D341Med (cell line): Measurements from ENCODE around the gene RNF130.

ENCODE experiments used
- DNase-seq: peaks from one replicate; pipeline ENCODE4 v3.0.0; 2012; ENCODE audit warnings: low spot score

Gene RNF130

DNA sequence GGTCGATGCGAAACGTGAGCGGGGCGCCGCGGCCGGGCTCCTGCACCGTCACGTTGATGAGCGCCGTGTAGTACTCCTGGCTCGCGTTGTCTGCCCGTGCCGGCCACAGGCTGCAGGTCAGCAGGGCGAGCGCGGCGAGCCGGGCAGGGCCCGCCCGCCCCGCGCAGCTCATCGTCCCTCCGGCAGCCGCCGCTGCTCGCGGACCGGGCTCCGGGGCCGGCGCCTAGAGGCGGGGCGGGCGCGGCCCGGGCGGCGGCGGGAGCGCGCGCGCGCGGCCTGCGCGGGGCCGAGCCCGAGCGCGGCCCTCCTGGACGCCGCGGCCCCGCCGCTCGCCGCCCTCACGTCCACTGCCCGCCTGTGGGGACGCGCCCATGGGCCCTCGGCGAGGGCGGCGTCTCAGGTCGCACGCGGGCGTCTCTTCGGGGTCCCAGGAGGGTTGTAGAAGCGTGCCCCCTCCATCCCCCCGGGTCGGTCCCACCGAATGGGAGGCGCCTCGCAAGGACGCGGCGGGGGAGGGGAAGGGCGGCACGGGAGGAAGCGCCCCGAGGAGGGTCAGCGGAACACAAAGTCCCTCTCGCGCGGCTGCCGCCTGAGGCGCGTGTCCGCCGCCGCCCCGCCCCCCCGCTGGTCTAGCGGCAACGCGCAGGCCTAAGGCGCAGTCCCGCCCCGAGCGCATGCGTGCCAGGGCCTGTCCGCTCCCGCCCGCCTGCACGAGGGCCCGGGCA lies at the start of gene RNF130:
Gene RNF130, minus strand, starts transcription at position 229 of the 725 bp plus-strand sequence. Its CDS starts 57 bp downstream, at position 172.
- peak; percentile 98 for DNase-seq

DNA sequence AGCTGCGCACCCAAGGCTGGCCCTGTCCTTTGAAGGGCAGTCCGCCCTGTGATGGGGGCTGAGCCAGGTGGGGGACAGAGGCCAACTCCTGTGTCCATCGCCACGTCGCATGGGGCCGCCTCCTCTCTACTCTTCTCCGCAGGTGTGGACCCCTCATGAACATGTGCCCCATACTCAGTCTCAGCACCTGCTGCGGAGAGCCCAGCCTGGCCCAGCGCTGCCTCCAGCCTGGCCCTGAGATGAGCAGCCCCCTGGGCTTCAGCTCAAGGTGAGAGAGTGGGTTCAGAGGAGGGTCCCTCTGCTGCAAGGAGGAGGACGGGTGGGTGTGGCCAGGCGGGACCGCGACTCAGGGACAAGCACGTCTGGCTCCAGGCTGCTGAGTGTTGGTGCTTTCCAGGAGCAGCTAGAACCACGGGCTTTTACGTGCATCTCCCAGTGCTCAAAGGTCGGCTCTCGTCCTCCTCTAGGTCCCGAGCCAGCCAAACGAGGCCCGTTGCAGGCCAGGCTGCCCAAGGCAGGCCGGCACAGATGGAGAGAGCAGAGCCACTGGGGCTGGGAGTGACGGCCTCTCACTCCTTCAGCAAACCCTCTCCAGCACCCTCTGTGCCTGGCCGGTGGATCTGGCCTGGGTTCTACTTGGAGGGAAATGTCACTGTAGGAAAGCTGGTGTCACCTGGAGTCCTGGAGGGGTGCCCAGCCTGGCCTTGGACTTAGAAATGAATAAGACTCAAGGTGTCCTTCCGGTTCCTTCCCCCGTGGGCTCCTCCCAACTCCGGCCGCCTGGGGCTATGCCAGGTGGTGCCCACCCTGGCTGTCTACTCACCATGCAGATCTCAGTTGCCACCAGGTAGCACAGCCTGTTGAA lies 48.9 kb upstream of the RNF130 start:
- no peak for DNase-seq

DNA sequence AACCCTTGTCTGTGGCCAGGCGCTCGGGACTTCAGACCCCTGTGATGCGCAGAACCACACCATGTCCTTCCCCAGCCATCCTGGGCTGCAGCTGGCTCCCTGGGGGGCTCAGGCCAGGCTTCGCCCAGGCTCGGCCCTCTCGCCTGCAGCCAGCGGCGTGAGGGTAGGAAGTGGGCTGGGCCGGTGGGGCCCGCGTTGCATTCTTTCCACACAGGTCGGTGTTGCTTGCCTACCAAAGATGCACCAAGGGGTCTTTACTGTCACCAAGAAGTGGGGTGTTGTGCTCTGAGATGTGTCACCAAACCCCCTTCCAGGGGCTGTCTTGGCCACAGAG lies 48.3 kb upstream of the RNF130 start:
- no peak for DNase-seq

- no peak for DNase-seq
These were observed 47.7 kb upstream of the RNF130 start for GRCh38 chr5:180119031-180119902.

GRCh38 chr5:180118391-180118791 lies 46.8 kb upstream of the RNF130 start:
- DNase-seq, result no peak

DNA sequence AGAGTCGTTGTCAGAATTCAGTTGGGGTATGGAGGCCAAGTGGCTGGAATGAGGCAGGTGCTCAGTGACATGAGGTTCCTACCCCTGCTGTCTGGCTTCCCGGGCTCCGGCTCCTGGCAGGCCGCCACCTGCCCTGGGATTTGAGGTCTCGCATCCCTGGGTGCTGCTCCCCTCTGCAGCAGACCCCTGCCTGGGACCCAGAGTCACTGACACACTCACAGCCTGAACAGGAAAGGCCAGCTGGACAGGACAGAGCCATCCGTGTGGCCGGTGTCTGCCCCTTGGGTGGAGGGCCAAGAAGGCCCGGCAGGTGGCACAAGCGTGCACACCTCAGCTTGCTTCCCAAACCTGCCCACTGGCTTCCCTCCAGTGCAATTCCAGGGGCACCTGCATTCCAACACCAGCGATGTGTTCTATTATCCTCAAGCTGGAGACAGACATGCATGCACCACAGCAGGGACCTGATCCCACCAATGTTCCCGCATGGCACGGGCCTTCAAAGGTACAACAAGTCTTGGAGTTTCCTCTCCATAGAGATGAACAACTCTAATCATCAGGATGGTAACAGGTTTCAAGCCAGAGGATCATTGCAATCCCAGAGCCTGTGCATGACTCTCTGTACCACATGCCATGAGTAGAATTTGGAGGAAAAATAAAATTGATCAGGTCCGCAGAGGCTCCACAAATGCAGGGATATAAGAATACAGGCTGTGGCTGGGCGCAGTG lies 45.6 kb upstream of the RNF130 start:
- no peak for DNase-seq

DNA sequence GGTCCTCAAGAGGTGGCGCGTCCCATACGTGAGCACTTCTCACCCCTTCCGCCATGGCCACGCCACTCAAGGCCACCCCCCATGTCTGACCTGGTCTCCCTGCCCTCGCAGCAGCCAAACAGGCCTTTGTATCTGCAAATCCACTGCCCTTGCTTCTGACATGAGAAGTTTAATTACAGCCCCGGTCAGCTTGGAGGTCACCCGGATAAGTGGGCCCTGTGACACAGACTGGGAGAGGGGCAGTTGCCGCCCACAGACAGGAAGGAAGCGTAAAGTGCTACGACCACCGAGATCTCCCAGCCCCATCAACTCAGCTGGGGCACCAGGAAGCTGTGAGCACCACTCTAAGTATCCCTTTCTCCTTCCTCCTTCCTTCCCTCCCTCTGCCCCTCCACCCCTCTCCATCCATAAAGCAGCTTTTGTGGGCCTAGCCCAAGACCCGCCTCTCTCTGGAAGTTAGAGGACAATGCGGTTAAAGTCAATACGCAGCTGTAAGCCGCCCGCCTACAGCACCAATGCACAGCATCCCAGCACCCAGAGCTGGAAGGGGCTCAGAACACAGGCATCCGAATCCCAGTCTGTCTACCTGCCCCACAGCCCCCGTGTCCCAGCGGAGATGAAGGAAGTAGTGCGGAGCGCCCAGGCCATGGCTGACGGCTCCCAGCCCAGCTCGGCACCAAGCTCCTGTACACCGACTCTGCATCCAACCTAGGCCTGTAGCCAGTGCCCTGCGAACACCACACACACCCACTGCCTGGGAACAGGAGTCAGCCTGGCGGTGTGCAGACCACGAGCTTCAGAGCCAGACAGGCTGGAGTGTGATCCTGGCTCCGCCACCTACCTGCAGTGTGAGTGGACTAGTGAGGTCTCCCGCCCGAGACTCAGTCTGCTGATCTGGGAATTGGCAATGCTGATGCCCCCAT lies 44.8 kb upstream of the RNF130 start:
- no peak for DNase-seq

GRCh38 chr5:180115326-180116076 lies 43.9 kb upstream of the RNF130 start:
- DNase-seq, result peak; percentile 80

DNA sequence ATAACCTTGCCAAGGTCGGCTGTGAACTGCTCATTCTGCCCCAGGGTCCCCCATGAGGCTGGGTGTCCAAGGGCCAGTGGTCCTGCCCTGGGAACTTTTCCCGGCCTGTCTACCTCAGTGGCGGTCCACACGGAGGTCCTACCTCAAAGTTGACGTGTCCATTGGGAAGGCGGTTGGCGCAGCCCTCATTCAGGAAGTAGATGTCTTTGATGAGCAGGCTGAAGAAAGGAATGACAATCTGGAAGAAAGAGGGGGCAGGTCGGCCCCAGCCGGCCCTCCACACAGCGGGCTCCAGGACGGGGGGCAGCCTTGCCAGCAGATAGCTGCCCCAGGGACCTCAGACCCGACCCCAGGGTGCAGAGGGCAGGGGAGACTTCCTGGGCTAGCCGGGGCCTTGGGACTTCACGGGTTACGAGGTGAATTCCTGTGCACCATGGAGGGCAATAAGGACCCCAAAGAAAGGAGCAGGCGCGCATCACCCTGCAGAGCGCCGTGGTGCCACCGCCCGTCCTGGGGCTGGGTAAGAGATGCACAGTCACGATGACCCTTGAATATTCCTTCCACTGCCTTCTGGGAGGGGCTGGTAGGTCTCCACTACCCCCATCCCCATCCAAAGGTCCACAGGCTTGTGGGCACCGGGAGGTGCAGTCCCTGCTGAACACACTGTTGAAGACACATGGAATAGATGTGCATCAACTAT lies 42.9 kb upstream of the RNF130 start:
- no peak for DNase-seq

- peak; percentile 16 for DNase-seq
These were observed 42.2 kb upstream of the RNF130 start for GRCh38 chr5:180113660-180114303.

GRCh38 chr5:180112181-180112861 lies 40.8 kb upstream of the RNF130 start:
- peak; percentile 25 for DNase-seq

DNA sequence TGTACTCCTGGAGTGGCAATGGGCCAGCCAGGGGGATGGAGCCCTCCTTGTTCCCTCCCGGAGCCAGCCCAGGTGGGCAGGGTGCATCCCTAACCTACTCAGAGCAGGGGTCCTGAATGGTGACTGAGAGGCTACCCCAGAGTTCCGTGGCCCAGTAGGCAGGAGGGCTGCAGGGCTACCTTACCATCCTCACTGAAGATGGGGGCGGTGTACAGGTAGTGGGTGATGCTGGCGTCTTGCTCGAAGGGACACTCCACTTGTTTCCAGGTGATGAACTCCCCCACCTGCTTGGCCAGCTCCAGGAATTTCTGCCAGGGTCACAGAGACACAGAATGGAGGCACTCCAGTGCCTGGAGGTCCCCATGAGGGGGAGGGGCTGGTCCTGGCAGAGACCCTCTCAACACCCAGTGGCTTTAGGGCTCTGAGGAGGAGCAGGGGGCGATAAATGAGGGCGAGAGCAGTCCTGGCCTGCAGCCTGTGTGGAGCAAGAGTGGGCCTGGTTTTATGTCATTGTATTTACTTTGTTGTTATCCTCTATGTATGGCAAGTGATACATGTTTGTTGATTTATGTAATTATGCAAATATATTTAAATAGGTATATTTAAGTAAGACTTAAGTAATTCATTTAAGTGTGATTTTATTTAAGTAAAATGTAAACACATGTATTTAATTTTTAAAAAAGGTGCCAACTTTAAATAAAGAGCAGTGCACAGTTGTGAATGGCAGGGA lies 39.9 kb upstream of the RNF130 start:
- DNase-seq, result no peak

GRCh38 chr5:180109920-180110319 lies 38.4 kb upstream of the RNF130 start:
- DNase-seq, result no peak

- no peak for DNase-seq
These were observed 35.4 kb upstream of the RNF130 start for GRCh38 chr5:180107005-180107404.

DNA sequence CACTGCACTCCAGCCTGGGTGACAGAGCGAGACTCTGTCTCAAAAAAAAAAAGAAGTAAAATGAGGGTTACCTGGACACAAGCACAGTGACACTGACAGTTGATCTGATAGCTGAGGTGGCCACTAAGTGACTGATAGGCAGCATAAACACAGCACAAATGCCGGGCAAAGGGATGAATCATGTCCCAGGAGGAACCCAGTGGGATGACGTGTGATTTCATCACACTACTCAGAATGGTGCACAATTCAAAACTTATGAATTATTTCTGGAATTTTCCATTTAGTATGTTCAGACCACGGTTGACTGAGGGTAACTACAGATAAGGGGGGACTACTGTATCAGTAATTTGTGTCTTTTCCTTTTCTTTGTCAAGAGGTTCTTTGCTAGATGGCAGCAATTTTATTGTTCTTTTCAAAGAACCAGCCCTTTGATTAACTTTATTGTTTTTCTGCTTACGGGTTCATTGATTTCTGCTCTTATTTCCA lies 34.3 kb upstream of the RNF130 start:
- no peak for DNase-seq

DNA sequence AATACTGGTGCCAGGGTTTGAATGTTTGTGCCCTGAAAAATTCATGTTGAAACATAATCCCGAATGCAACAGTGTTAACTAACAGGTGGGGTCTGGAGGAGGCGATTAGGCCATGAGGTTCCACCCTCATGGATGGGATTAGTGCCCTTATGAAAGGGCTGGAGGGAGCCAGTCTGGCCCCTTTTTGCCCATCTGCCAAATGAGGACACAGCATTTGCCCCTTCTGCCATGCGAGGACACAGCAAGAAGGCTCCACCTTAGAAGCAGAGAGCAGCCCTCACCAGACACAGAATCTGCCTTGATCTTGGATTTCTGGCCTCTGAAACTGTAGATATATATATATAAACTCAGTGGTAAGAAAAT lies 32.6 kb upstream of the RNF130 start:
- DNase-seq, result no peak

DNA sequence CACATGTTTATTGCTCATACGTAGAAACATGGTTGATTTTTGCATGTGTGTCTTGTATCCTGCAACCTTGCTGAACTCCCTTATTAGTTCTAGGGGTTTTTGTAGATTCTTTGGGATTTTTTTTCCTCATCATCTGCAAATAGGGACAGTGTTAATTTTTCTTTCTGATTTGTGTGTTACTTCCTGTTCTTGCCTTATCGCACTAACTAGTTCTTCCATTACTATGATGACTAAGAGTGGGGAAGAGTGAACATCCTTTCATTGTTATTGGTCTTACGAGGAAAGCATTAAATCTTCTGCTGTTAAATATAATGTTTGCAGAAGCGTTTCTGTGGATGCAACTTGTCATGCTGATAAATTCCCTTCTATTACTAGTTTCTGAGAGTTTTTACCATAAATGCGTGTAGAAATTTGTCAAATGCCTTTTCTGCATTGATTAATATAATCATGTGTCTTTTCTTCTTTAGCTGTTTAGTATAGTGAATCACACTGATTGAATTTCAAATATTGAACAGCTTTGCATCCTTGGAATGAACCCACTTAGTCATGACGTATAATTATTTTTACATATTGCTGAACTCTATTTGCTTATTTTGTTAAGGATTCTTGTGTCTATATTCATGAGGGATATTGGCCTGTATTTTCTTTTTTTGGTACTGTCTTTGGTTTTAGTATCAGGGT lies 32.1 kb upstream of the RNF130 start:
- no peak for DNase-seq
